K562 (cell line): ENCODE measurements around the gene ESPN. TPM values are rescaled to one million over a fixed set of nuclear protein-coding genes. Genes with fewer than 3 reads are reported as not detected.

Experiments
- ASH1L ChIP-seq: fragments of 450-650 bp; IDR thresholded peaks from 2 replicates; pipeline ENCODE4 v1.6.1; 2018; ENCODE audit warnings: borderline replicate concordance, mild to moderate bottlenecking, low read depth; ENCODE audit not compliant: partially characterized antibody
- CHD7 ChIP-seq: fragments of 200-600 bp; sonication (generic); IDR thresholded peaks from one replicate; pipeline ENCODE4 v1.6.1; 2012; ENCODE audit warnings: mild to moderate bottlenecking, low read depth, low read length, inconsistent platforms
- DACH1 ChIP-seq: fragments of 450-650 bp; IDR thresholded peaks from 2 replicates; pipeline ENCODE4 v1.6.1; 2018; ENCODE audit not compliant: partially characterized antibody
- ESRRB ChIP-seq: fragments of 250-450 bp; sonication (Bioruptor Pico); IDR thresholded peaks from 2 replicates; pipeline ENCODE4 v1.5.0; 2020; ENCODE audit warnings: mild to moderate bottlenecking, moderate library complexity, borderline replicate concordance
- GTF2B ChIP-seq: IDR thresholded peaks from 2 replicates; pipeline ENCODE4 v1.6.1; 2011; ENCODE audit not compliant: insufficient read length; ENCODE audit errors: extremely low read depth
- NFYB ChIP-seq: IDR thresholded peaks from 2 replicates; pipeline ENCODE4 v1.6.1; 2011; ENCODE audit warnings: mild to moderate bottlenecking, moderate library complexity; ENCODE audit not compliant: insufficient read length; ENCODE audit errors: extremely low read depth
- RFX1 ChIP-seq: fragments of 450-650 bp; IDR thresholded peaks from 2 replicates; pipeline ENCODE4 v1.6.1; 2016; ENCODE audit warnings: mild to moderate bottlenecking, moderate library complexity
- ZBTB2 ChIP-seq: fragments of 450-650 bp; IDR thresholded peaks from 2 replicates; pipeline ENCODE4 v1.6.1; 2016; ENCODE audit warnings: antibody characterized with exemption
- ZBTB34 ChIP-seq: fragments of 250-450 bp; sonication (Bioruptor Pico); IDR thresholded peaks from 2 replicates; pipeline ENCODE4 v1.8.0; 2021; ENCODE audit warnings: mild to moderate bottlenecking, moderate library complexity
- ZC3H8 ChIP-seq: fragments of 450-650 bp; IDR thresholded peaks from 2 replicates; pipeline ENCODE4 v1.6.1; 2017
- polyA plus RNA-seq, 8 experiments: library from polyadenylated mRNA; depleted of rRNA in 4 of 8; stranded (reverse) in 5 of 8; unstranded in 3 of 8; fragments of >200 nt; fragmentation: Nextera tagmentation in 2 of 8; fragmentation: Illumina TruSeq in 1 of 8; extraction: Ambion mirVana in 2 of 8; extraction: Trizol in 1 of 8; gene quantifications; 2 replicates each; pipeline versions ENCODE4 v1.2.1 to v1.2.3, GENCODE V29; 2011 to 2014; ENCODE audit warnings: inconsistent platforms in 1 of 8, missing spikeins in 1 of 8
- total RNA-seq, 7 experiments: library from RNA; depleted of rRNA in 6 of 7; stranded (reverse); fragments of >200 nt in 6 of 7; fragmentation: Illumina TruSeq in 2 of 7; extraction: Trizol in 2 of 7; gene quantifications; 2 replicates each; pipeline versions ENCODE4 v1.2.1 to v1.2.3, GENCODE V29; 2011 to 2021; ENCODE audit warnings: low replicate concordance in 1 of 7
- TF ChIP-seq, protein P1 (sequence below): fragments of 200-800 bp; sonication (Bioruptor generic); IDR thresholded peaks from 2 replicates; pipeline ENCODE4 v1.6.1; 2017; ENCODE audit warnings: missing genetic modification characterization, missing compliant biosample characterization

Gene ESPN
- total and polyA plus RNA-seq, 9 of the 15 experiments (the other 6 are each of a cell fraction or from before 2014, with no cell fraction given) = 0.07 to 1.2 (median 0.45) TPM; not detected in 3

- TF ChIP-seq CHD7 (no peak), ESRRB (CRISPR knock-in tag) (no peak), RFX1 (no peak), ZC3H8 (no peak), NFYB (no peak), DACH1 (no peak), ASH1L (no peak), ZBTB34 (no peak), GTF2B (no peak), ZBTB2 (no peak)
- TF ChIP-seq, protein P1, sequence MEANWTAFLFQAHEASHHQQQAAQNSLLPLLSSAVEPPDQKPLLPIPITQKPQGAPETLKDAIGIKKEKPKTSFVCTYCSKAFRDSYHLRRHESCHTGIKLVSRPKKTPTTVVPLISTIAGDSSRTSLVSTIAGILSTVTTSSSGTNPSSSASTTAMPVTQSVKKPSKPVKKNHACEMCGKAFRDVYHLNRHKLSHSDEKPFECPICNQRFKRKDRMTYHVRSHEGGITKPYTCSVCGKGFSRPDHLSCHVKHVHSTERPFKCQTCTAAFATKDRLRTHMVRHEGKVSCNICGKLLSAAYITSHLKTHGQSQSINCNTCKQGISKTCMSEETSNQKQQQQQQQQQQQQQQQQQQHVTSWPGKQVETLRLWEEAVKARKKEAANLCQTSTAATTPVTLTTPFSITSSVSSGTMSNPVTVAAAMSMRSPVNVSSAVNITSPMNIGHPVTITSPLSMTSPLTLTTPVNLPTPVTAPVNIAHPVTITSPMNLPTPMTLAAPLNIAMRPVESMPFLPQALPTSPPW = no peak; the same call in 1 of the 2 replicates
Measured at GRCh38 chr1:6392809-6393399, 31.7 kb upstream of the ESPN start (continued).
